Left ventricle myocardium superior (tissue), 1 donor: ENCODE data around the gene TDRD10. TPM values are rescaled to one million over a fixed set of nuclear protein-coding genes. Genes with fewer than 3 reads are reported as not detected.
"Not testable (repeated sequence)": the region's sequence is repeated elsewhere in the genome, so short reads cannot be mapped to it uniquely, and the experiment has no call there.

ENCODE experiments used
- ATAC-seq: fragments of 200-7000 bp; cut with Tn5 transposase; one replicate; pipeline ENCODE4 v1.9.1; 2020; ENCODE audit warnings: mild to moderate bottlenecking, moderate library complexity
- DNase-seq: peaks from one replicate; pipeline ENCODE4 v3.0.0-alpha.2; 2020
- intact Hi-C: fragments of 100-400 bp; cut with micrococcal nuclease; formaldehyde crosslinking; loops from one replicate; pipeline ENCODE4 v1.11.0; 2022
- total RNA-seq: library from RNA; stranded (reverse); fragmentation: NEBNext Ultra II Directional; extraction: Animal tissue kit (Norgen Biotek cat#: 25700); gene quantifications from one replicate; pipeline ENCODE4 v1.2.1, GENCODE V29; 2021
- donor health status: DM: no; HTN: yes; CAD: no; lungs with severe emphysema.

The TDRD10 gene
- total RNA-seq, 1 donor from 2014 or later = 1.9 TPM

- ATAC-seq (no peak), DNase-seq (no peak)
- intact Hi-C loops = no loop called here
These were observed 24.0 kb upstream of the TDRD10 start for GRCh38 chr1:154478013-154478412.

- intact Hi-C loops = no loop called here
- no peak for DNase-seq
- ATAC-seq = no peak
These were observed 23.4 kb upstream of the TDRD10 start for GRCh38 chr1:154478639-154479038.

DNA sequence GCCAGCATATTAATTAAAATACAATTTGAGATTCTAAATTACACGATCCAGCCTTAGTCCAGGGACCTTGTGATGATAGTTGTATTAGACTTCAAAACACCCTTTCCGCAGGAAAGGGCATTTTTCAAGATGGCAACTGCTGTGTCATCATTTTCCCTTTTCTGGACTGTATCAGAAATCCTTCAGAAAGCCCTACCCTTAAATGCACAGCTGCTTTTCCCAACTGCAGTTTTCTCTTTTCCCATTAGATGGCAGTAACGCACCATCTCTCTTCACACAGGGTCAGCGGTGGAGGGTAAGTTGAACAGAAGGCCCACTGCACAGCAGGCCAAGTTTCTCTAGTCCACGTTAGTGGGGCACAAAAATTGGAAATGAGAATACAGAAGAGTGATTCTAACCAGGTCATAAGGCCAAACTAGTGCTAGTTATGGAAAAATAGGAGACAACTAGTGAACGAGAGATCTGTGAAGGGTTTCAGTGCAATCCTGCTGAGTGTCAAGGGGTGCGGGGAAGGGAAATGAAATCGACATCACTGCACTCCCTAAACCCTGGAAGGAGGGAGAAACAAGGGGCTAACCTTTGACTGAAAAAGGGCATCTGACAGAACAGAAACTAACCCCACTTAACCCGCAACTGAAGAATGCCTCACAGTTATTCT lies 22.1 kb upstream of the TDRD10 start:
- no peak for DNase-seq
- peak; percentile 91 for ATAC-seq
- intact Hi-C loops = loop anchor here (5.0 kb wide), 1 partner anchor 67 kb away; no protein-coding TSS in a partner anchor

- no peak for ATAC-seq
- intact Hi-C loops = loop anchor here (5.0 kb wide), 1 partner anchor 66 kb away; no protein-coding TSS in a partner anchor
- no peak for DNase-seq
These were observed 21.0 kb upstream of the TDRD10 start for GRCh38 chr1:154481053-154481452.

- ATAC-seq (peak; percentile 39), DNase-seq (no peak)
- intact Hi-C loops = loop anchor here (5.0 kb wide), 1 partner anchor 63 kb away; no protein-coding TSS in a partner anchor
These were observed 17.8 kb upstream of the TDRD10 start for GRCh38 chr1:154483941-154484803.

GRCh38 chr1:154485106-154485505 lies 16.9 kb upstream of the TDRD10 start:
- intact Hi-C loops = no loop called here
- DNase-seq (no peak), ATAC-seq (peak; percentile 83)

DNA sequence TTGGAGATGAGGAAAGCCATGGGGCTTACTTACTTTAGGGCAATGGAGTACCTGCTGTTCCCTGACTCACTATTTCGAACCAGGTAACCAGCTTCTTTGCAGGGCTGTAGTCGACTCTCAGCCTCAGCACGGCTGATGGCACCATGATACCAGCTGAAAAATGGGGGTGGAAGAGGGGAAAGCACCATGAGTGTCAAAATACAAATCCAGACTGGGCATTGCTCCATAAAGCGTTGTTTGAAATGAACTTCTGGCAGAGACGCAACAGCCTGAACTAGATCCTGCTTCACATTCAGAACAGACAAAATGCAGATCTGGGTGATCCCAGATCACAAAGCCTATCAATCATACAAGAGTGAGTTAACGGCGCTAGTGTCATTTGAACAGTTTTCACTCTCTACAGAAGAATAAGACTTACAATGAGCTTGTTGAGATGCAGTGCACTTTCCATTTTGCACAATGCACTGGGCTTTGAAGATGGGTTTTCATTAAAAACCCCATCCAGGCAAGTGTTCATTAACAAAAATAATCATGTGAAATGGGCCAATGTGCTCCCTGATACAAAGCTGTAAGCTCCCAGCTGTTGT lies 16.0 kb upstream of the TDRD10 start:
- DNase-seq = no peak
- no peak for ATAC-seq
- intact Hi-C loops = no loop called here

GRCh38 chr1:154486756-154487155 lies 15.3 kb upstream of the TDRD10 start:
- DNase-seq, ATAC-seq, intact Hi-C loops: not testable (repeated sequence)

- ATAC-seq = no peak
- DNase-seq = no peak
- intact Hi-C loops = no loop called here
These were observed 13.1 kb upstream of the TDRD10 start for GRCh38 chr1:154488922-154489321.

GRCh38 chr1:154489695-154490274 lies 12.2 kb upstream of the TDRD10 start:
- ATAC-seq (no peak), DNase-seq (no peak)
- intact Hi-C loops = no loop called here

GRCh38 chr1:154490317-154490716 lies 11.7 kb upstream of the TDRD10 start:
- no peak for DNase-seq
- intact Hi-C loops = no loop called here
- ATAC-seq = peak; percentile 27

- DNase-seq (no peak), ATAC-seq (no peak)
- intact Hi-C loops = no loop called here
These were observed 9.9 kb upstream of the TDRD10 start for GRCh38 chr1:154492115-154492514.

GRCh38 chr1:154493276-154493675 lies 8.7 kb upstream of the TDRD10 start:
- intact Hi-C loops = no loop called here
- DNase-seq (peak; percentile 49), ATAC-seq (peak; percentile 82)

DNA sequence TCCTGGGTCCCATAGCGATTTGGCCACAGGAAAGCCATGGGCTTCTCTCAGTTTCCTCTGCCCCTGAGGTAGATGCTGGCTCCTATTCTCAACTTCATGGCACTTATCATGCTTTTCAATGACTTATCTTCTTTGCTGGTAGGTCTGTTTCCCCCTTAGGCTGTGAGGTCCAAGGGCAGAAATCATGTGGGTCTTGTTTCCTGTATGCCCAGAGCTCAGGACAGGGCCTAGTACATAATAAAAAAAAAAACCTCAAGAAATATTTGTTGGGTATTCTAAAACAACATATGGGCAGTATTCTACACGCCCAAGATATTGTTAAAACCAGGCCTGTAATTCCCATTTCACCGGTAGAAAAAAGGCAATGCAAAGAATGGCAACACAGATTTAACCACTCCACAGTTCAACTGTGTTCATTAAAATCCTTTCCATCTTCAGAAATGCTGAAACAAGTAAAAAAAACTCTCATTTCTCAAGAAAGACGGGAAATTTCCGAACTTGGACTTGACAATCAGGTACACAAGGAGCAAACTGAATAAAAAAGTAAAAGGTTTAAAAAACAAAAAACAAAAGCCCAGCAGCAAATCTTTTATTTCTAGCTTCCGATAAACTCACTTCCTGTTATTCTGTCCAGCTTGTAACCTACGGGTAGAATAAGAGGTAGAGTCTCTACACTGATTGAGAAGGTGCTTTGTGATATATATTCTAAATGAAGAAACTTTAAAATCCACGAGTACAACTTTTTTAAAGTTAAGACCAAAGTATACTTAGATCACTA lies 6.3 kb upstream of the TDRD10 start:
- DNase-seq = no peak
- no peak for ATAC-seq
- intact Hi-C loops = no loop called here

GRCh38 chr1:154496383-154496782 lies 5.6 kb upstream of the TDRD10 start:
- intact Hi-C loops = no loop called here
- DNase-seq (no peak), ATAC-seq (no peak)

- ATAC-seq (peak; percentile 54), DNase-seq (no peak)
- intact Hi-C loops = no loop called here
These were observed 4.8 kb upstream of the TDRD10 start for GRCh38 chr1:154497026-154497806.

DNA sequence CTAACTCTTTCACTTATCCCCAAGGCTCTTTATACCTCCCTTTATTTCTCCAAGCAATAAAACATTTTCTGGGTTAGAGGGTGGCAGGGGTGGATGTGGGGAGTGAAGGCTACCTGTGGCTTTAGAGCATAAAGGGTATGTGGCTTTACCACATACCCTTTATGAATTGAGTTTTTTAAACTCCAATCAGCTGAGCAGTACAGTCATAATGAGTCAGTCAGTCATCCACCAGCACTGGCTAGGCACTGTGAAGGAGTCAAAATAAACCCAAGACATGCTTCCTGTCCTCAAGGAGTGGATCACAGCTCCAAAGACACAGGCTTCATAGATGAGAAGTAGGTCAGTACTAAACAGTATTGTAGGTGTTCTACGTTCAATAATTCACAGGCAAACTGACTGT lies 2.6 kb upstream of the TDRD10 start:
- intact Hi-C loops = no loop called here
- no peak for DNase-seq
- ATAC-seq = no peak

GRCh38 chr1:154500533-154500932 lies 1.5 kb upstream of the TDRD10 start:
- DNase-seq = no peak
- intact Hi-C loops = no loop called here
- no peak for ATAC-seq
